ENCODE data around the gene IRF5. TPM values are rescaled to one million over a fixed set of nuclear protein-coding genes. Genes with fewer than 3 reads are reported as not detected.

The IRF5 gene
- total RNA-seq, 2 experiments from 2014 or later: 6.5 to 7.7 TPM

DNA sequence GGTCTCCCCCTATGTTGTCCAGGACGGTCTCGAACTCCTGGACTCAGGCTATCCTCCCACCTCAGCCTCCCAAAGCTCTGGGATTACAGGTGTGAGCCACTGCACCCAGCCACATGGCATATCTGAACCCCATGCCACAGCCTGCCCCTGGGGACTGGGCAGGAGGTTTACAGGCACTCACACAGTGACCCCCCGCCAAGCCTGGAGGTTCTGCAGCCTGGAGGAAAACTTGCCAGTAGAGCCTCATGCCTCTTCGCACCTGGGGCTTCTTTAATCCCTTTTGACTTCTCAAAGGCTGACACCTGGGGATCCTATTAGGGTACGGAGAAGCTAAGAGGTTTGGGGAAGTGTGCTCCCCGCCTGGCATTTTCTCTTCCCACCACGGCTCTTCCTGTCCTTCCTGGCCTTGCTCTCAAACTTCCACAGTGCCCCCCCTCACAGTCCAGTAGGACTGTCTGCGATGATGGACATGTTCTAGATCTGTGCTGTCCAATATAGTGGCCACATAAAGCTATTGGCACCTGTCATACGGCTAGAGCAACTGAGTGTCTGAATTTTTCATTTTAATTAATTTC, 15.8 kb upstream of the IRF5 start:
- TF ChIP-seq, protein P1, sequence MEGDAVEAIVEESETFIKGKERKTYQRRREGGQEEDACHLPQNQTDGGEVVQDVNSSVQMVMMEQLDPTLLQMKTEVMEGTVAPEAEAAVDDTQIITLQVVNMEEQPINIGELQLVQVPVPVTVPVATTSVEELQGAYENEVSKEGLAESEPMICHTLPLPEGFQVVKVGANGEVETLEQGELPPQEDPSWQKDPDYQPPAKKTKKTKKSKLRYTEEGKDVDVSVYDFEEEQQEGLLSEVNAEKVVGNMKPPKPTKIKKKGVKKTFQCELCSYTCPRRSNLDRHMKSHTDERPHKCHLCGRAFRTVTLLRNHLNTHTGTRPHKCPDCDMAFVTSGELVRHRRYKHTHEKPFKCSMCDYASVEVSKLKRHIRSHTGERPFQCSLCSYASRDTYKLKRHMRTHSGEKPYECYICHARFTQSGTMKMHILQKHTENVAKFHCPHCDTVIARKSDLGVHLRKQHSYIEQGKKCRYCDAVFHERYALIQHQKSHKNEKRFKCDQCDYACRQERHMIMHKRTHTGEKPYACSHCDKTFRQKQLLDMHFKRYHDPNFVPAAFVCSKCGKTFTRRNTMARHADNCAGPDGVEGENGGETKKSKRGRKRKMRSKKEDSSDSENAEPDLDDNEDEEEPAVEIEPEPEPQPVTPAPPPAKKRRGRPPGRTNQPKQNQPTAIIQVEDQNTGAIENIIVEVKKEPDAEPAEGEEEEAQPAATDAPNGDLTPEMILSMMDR (IDR thresholded peaks at IDR 0.05): no peak
- ATAC-seq: no peak
- no peak overlapping the region for H3K27ac Mint-ChIP-seq
- H3K9me3 Mint-ChIP-seq: no peaks in the 10 kb centered on the region
- no peaks in the 10 kb centered on the region for H3K36me3 Mint-ChIP-seq (ENCODE audit: low read depth)
- ChIA-PET CTCF (interaction anchor here (2.5 kb wide), 1 partner anchor 242 kb away, joined by 6 read pairs; no protein-coding TSS in a partner anchor), POLR2A (interaction anchor here (1.4 kb wide), 1 partner anchor 169 kb away, joined by 4 read pairs; no protein-coding TSS in a partner anchor)
- peaks cover 3% of the 10 kb centered on the region for H3K27me3 Mint-ChIP-seq
- intact Hi-C loops (cut with micrococcal nuclease): no loop called here
- H3K4me1 Mint-ChIP-seq (ENCODE audit: low read depth): no peaks in the 10 kb centered on the region
- H3K4me3 Mint-ChIP-seq: no peak overlapping the region
- DNase-seq: no peak

DNA sequence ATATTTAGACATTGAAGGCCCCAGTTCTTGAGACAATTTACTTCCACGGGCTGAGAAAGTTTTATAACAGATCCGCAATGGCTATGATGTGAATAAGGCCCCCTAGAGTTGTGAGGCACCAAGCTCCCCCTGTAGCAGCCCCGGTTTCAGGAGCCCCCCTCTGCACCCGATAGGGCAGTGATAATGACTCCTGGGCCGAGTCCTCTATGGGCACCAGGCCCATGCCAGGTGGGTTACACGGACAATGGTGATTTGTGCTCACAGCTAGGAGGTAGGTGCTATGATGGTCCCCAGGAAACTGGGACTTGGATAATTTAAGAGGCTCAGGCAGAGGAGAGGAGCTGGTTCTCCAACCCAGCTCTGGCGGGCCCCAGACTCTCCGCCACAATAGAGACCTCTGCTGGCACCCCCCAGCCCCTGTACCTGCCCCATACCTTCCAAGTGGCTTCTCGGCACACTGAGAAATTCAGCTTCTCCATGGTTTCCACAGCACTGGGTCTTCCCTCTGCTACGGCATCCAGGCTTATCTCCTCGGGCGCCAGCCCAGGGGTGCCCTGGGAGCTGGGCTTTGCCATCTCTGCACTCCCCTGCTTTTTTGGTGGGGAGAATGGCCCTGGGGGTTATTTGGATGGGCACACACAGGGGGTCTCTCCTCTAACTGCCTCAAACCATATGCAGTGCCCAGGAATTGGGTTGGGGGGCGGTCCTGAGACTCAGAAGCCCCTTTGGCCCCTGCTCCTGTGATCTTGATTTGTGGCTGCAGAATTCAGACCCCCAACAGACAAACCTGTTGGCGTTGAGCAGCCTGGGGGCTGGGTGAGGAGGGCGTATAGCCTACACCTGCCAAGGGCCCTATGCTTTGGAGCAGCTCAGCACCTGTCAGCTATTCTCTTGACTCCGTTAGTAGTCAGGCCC, 15.0 kb upstream of the IRF5 start:
- TF ChIP-seq, protein P1 (IDR thresholded peaks at IDR 0.05): no peak
- H3K27ac Mint-ChIP-seq: no peak overlapping the region
- H3K27me3 Mint-ChIP-seq: no peaks in the 10 kb centered on the region
- intact Hi-C loops (cut with micrococcal nuclease): no loop called here
- ATAC-seq (no peak), DNase-seq (no peak)
- H3K36me3 Mint-ChIP-seq (ENCODE audit: low read depth): no peaks in the 10 kb centered on the region
- POLR2A ChIA-PET: interaction anchor here (1.4 kb wide), 1 partner anchor 168 kb away, joined by 4 read pairs; no protein-coding TSS in a partner anchor
- no peaks in the 10 kb centered on the region for H3K4me1 Mint-ChIP-seq (ENCODE audit: low read depth)
- H3K4me3 Mint-ChIP-seq: no peak overlapping the region
- no peaks in the 10 kb centered on the region for H3K9me3 Mint-ChIP-seq
- CTCF ChIA-PET: interaction anchor here (0.9 to 2.5 kb wide), 2 partner anchors 25 to 241 kb away, joined by 3 to 6 read pairs; no protein-coding TSS in a partner anchor

DNA sequence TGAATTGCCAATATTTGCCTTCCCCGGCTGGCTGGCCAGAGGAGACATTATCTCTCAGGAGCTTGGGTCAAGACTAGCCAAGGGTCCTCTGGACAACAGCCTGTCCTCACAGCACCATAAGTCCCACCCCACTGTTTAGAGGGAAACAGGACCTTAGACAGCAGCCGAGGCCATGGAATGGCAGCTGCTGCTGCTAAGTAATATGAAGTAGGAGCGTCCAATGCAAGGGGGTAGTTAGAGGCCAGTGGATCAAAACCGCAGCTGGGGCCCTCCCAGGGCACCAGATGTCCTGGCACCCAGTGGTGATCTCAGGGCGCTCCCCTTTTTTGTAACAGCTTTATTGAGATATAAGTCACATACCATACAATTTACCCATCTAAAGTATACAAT, 14.3 kb upstream of the IRF5 start:
- intact Hi-C loops (cut with micrococcal nuclease): no loop called here
- Mint-ChIP-seq H3K4me1 (ENCODE audit: low read depth) (no peaks in the 10 kb centered on the region), H3K27me3 (no peaks in the 10 kb centered on the region), H3K27ac (no peak overlapping the region), H3K36me3 (ENCODE audit: low read depth) (no peaks in the 10 kb centered on the region), H3K9me3 (no peaks in the 10 kb centered on the region), H3K4me3 (no peak overlapping the region)
- TF ChIP-seq, protein P1 (IDR thresholded peaks at IDR 0.05): no peak
- CTCF ChIA-PET: interaction anchor here (0.9 to 2.5 kb wide), 2 partner anchors 26 to 240 kb away, joined by 3 to 6 read pairs; no protein-coding TSS in a partner anchor
- no peak for ATAC-seq
- POLR2A ChIA-PET: interaction anchor here (1.4 kb wide), 1 partner anchor 168 kb away, joined by 4 read pairs; no protein-coding TSS in a partner anchor
- DNase-seq: no peak

DNA sequence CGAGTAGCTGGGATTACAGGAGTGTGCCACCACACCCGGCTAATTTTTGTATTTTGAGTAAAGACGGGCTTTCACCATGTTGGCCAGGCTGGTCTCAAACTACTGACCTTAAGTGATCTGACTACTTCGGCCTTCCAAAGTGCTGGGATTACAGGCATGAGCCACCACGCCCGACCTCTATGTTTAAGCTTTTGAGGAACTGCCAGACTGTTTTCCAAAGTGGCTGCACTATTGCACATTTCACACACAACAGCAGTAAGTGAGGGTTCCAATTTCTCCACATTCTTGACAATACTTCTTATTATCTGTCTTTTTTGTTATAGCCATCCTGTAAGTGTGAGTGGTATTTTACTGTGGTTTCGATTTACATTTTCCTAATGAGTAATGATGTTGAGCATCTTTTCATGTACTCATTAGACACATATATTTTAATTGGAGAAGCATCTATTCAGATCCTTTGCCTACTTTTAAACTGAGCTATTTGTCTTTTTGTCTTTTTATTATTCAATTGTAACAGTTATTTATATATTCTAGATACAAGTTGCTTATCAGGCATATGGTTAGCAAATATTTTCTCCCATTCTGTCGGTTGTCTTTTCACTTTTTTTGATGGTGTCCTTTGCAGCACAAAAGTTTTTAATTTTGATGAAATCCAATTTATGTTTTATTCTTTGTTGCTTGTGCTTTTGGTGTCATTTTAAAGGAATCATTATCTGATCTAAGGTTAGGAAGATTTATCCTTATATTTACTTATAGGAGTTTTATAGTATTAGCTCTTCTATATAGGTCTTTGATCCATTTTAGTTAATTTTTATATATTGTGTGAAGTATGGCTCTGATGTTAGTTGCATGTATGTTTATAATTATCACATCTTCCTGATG, 12.8 kb upstream of the IRF5 start:
- intact Hi-C loops (cut with micrococcal nuclease): no loop called here
- no peak for ATAC-seq
- Mint-ChIP-seq H3K4me1 (ENCODE audit: low read depth) (no peaks in the 10 kb centered on the region), H3K36me3 (ENCODE audit: low read depth) (no peaks in the 10 kb centered on the region), H3K9me3 (no peaks in the 10 kb centered on the region), H3K27me3 (no peaks in the 10 kb centered on the region), H3K27ac (no peak overlapping the region), H3K4me3 (no peak overlapping the region)
- TF ChIP-seq, protein P1 (IDR thresholded peaks at IDR 0.05): no peak
- POLR2A ChIA-PET: no interaction called here
- DNase-seq: no peak
- CTCF ChIA-PET: interaction anchor here (0.7 to 1.3 kb wide), 2 partner anchors 22 to 42 kb away, joined by 3 read pairs; no protein-coding TSS in a partner anchor
